HG03558 (cell line): ENCODE results near the gene SOBP.

Experiments used
- ATAC-seq: cut with Tn5 transposase; IDR thresholded peaks from one replicate; pipeline ENCODE4 v1.9.1; 2021; ENCODE audit warnings: moderate number of reproducible peaks; ENCODE audit not compliant: unreplicated experiment; ENCODE audit errors: extremely low read depth

The SOBP gene

DNA sequence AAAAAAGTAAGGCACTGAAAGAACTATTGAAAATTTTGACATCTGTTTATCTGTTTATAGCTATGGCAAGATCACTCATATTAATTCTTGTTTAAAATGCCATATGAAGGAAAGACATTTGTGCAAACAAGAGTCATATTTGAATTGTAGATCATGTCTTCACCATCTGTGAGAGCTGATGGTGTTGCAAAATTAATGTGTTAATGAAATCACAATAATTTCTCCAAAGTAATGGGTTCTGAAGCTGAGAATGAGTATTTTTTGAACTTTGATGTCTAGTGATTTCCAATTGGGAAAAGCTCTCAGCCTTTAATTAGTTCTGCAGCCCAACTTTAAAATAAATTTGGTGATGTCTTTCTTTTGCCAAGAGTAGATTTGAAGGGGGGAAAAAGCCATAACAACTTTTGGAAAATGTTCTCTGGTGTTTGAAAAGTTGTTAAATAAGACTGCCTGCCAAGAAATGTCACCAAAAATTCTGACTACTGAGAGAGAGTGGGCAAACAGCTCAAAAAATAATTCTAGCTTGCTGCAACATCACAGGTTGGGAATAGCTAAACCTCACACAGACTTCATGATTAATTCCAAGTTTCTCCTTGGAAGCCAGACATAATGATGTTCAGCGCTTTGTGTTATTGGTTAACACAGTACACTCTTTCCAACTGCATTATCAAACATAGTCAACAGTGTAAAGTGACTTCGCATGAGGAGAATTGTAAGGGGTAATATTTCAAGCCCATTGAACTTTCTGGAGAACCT lies 142.6 kb downstream of the SOBP start:
- no peak for ATAC-seq

DNA sequence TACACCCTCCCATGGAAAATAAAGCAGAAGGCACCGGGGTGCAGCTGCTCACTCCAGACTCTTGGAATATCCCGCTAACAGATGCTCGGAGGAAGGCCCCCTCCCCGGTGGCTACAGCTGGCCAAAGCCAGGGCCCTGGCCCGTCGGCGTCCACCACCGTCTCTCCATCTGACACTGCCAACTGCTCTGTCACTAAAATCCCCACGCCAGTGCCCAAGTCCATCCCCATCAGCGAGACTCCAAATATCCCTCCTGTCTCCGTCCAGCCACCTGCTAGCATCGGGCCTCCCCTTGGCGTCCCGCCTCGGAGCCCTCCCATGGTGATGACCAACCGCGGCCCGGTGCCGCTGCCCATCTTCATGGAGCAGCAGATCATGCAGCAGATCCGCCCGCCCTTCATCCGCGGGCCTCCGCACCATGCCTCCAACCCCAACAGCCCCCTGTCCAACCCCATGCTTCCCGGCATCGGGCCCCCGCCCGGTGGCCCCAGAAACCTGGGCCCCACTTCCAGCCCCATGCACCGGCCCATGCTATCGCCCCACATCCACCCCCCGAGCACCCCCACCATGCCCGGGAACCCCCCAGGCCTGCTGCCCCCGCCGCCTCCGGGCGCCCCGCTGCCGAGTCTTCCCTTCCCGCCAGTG lies 143.9 kb downstream of the SOBP start:
- ATAC-seq, result no peak

DNA sequence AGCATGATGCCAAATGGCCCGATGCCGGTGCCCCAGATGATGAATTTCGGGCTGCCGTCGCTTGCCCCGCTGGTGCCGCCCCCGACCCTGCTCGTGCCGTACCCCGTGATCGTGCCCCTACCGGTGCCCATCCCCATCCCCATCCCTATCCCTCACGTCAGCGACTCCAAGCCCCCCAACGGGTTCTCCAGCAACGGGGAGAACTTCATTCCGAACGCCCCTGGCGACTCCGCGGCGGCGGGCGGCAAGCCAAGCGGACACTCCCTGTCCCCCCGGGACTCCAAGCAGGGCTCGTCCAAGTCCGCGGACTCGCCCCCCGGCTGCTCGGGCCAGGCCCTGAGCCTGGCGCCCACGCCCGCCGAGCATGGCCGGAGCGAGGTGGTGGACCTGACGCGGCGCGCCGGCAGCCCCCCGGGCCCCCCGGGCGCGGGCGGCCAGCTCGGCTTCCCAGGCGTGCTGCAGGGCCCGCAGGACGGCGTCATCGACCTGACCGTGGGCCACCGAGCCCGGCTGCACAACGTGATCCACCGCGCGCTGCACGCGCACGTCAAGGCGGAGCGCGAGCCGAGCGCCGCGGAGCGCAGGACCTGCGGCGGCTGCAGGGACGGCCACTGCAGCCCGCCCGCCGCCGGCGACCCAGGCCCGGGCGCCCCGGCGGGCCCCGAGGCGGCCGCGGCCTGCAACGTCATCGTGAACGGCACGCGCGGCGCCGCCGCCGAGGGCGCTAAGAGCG lies 144.6 kb downstream of the SOBP start:
- no peak for ATAC-seq

DNA sequence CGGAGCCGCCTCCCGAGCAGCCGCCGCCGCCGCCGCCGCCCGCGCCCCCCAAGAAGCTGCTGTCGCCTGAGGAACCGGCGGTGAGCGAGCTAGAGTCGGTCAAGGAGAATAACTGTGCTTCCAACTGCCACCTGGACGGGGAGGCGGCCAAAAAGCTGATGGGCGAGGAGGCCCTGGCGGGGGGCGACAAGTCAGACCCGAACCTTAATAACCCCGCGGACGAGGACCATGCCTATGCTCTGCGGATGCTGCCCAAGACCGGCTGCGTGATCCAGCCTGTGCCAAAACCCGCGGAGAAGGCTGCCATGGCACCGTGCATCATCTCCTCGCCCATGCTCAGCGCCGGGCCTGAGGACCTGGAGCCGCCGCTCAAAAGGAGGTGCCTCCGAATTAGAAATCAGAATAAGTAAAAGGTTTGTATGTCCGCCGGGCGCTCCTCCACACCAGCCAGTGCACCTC lies 145.2 kb downstream of the SOBP start:
- no peak for ATAC-seq

DNA sequence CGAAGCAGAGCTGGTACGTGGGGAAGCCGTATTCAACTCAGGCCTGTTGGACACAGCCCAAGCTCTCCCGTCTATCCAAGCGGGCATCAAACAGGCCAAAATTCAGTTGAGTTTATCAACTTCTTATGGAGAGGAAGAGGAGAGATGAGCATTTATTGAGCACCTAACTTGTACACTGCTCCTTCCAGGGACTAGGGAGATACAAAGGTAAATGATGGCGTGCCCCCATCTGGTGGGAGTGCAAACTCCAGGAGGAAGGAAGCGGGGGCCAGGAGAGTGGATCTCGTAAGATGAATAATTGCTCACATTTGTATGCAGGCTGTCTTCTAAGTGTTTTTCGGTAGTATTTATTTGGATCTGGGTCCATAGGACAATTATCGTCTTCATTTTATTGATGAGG lies 146.6 kb downstream of the SOBP start:
- no peak for ATAC-seq

DNA sequence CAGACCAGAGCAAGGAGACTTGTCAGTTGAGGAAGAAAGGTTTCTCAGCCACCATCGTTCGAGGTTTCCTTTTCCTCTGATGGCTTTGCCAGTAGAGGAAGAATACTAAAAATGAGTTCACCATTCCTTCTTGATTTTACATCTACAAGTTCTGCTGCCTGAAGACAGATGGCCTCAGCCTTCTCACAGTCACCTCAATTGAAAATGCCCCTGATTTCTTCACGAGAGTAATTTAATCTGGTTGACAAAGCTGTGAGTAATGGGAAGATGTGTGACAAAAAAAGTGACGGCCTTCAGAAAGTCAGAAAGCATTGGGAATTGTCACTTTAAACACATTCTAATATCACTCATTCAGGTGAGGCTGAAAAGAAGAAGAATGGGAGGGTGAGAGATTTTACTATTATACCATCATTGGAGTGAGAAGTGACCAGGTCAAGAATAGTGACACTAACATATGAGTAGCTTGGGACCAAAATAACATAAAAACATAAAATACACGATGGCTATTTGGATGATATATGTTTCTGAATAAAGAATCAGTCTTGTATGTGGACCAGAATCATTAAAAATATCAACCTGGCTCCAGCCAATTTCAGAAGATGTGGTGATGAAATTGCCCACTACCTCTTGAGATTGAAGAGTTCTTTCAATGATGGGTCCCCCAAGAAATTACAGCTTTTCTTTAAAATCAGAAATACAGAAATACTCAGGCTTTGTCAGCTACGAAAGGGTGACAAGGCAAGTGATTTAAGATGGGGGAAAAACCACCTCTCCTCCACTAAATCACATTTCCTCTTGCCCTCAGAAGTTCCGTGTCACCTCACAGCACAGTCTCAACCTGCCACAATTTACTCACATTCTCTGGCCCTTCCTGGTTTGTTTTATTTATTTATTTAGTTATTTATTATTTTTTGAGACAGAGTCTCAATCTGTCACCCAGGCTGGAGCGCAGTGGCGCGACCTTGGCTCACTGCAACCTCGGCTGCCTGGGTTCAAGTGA lies 147.7 kb downstream of the SOBP start:
- ATAC-seq, result no peak

DNA sequence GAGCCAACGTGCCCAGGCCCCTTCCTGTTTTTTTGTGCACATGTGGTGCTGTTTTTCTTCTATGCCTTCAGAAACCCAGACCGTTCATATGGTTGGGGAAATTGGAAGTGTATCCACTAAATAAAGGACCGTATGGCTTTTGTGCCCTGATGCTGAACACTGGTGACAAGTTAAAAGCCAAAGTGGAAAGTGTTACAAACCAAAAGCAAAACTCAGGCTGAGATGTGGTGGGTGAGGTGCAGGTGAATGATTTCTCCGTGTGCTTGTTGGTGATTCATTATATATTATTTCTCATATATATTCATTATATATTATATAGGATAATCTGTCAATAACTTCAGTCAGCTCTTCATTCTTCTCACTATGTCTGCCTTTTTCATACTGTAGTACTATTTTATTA lies 148.6 kb downstream of the SOBP start:
- ATAC-seq, result no peak

DNA sequence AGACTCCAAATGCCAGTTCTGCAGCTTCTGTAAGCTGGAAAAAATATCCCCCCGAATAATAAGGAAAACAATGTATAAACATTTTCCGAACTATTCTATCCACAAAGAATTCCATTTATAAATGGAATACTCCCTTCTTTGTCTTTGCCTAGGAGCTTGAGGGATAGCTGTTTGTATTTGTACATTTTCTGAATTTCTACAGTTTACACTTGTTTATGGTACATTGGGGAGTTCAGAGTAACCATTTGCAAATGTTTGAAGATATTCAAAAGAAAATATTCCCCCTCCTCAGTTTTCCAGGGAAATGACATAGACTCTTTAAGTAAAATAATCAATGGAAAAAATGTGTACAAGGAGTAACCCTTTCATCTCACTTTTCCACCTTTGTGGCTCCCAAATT lies 149.6 kb downstream of the SOBP start:
- no peak for ATAC-seq

DNA sequence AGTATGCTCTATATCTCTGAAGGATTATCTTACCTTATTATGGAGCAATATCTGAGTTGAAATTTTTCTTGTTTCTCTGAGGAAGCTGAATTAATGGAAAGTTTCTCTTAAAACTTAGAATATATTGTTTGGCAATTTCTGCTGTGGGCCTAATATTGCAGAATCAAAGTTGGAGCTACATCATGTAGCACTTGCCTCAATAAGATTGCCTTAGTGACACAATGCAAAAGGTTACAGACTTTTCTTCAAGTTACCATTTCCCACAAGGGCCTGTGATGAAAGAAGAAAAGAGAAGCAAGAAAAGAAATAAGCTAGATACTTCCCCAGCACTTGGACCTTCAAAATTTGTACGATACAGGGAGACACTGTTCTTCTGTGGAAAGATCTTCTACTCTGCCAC lies 151.2 kb downstream of the SOBP start:
- ATAC-seq, result no peak

DNA sequence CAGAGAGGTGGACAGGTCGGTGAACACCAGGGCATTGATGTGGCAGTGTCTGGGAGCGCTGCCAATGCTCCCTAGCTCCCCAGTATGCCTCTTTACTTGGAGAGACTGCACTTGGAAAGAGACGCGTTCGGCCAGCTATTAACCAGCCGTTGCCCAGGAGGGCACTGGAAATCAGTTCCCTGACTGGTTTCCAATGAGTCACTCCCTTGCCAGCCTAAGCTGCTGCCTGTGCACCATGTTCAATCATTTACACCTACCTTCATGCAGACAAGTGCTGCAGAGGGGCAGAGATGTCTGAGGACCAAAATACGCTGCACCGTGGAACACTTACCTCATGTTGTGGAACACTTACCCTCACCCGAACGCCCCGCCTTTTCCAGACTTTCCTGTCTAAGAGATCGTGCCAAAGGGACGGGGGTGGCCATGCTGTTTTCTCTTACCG lies 151.6 kb downstream of the SOBP start:
- no peak for ATAC-seq

DNA sequence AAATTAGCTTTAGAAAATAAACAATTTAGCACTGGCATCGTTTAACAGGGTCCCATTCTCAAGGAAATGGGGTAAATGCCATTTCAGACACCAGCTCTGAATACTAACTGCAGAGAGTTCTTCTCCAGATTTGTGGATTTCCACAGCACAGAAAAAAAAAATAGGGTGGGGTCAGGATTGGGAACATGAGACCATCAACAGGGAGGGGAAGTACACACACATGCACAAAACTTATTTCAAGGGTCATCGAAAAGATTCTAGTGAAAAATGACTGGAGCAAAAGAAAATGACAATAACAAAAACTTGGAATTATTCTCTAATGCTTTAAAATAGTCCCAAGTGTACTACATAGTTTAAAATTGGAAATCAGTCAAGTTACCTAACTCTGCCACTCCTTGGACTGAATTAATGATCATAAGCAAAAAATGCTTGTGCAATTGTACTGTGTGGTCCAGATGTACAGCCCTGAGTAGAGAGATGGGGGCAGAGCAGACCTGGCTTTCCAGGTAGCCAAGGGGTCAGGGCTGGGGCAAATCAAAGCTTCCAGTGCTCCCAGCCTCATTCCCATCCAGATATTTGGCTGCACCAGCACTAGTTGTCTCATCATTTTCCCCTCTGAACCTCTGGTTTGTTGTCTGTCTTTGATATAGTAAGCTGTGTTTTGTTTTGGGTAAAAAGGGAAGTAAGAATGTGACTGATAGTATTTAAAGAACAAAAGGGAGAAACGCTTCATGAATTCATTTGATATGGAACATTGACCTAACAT lies 152.4 kb downstream of the SOBP start:
- no peak for ATAC-seq

DNA sequence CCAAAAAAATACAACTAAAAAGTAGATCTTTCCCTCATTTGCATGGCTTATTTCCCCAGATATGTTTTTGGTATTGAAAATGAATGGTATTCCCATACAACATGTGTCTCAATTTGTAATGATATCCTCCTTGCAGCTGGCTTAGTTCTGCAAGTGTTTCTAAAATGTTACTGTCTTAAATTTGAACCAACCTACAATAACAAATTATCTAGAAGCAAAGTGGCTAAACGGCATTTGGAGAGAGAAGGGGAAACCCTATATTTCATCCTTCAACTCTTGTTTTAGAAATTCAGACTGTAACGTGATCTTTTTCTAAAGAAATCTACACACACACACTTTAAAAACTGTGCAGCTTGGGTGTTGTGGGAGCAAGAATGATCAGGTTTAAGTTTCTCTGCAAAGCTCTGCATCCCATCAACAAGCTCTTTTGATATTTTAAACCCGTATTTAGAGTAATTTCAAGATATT lies 153.0 kb downstream of the SOBP start:
- no peak for ATAC-seq

DNA sequence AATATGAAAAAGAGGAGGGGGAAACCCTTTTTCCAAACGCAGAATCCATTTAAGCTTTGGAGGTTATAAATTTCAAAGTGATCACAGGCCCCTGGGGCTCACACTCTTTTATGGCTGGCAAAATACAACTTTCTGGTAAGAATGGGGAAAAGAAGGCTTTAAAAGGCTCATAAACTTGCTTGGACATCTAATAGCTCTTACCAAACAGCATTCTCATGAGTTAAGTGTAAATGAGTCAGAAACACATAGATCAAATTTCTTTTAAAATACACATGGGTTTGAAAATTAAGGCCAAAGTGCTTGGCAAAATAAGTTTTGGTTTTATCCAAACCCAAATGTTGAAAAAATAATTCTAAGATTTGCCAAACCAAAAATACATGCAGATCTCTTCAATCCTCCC lies 154.6 kb downstream of the SOBP start:
- no peak for ATAC-seq

DNA sequence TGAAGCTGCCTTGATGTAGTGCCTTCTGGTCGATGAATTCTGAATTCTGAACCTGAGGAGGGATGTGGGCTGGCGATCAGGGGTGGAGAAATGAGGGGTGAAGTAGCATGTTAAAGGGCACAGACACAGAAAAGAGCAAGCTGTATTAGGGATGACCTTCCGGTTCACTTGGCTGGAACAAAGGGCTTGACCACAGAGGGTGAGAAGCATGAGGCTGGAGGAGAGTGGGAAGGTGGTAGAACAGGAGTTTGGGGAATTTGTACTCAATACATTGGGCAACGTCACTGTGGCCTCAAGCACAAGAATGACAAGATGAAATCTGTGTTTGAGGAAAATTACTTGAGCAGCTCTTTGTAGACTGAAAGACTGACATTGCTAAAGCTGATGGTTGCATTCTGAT lies 155.8 kb downstream of the SOBP start:
- no peak for ATAC-seq

DNA sequence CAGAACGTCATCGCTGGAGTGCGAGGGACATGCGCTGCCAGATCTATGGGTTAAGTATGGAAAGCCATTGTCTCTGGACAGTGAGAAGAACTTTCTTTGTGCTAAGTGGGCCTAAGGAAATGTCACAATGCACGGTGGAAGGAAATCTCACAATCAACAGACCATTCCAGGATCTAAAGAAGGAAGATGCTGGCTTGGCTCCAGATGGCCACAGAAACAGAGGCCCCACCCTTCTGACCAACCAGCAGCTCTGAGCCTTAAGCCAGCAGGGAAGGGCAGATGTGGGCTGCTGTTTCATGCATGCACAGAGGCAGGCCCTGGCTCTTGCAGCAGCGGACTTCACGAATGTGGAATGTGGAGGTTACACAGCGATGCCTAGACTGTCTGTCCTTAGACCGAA lies 156.3 kb downstream of the SOBP start:
- ATAC-seq, result no peak

DNA sequence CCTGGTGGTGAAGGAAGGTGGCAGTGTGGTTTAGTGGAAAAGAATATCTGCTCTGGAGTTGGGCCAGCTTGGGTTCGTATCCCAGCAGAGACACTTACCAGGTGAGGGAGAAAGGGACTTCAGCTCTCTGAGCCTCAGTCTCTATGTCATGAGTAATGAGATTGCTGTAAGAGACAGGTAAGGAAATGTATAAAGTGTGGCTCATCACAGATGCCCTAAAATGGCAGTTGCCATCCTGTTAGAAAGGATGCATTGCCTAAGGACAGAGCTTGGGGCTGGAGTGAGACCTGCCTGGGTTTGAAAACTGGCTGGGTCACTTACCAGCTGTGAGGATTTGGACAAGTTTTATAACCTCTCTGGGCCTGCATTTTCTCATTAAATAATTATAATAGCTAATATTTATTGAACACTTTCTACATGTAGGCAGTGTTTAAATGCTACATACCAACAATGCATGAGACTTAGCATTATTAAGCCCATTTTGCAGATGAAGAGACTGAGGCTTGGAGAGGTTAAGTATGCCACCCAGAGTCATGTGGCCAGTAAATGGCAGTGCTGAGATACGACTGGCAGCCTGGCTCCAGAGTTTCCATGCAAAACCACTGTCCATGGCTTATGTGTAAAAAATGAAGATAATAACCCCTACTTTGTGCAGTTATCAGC lies 157.0 kb downstream of the SOBP start:
- ATAC-seq, result no peak

DNA sequence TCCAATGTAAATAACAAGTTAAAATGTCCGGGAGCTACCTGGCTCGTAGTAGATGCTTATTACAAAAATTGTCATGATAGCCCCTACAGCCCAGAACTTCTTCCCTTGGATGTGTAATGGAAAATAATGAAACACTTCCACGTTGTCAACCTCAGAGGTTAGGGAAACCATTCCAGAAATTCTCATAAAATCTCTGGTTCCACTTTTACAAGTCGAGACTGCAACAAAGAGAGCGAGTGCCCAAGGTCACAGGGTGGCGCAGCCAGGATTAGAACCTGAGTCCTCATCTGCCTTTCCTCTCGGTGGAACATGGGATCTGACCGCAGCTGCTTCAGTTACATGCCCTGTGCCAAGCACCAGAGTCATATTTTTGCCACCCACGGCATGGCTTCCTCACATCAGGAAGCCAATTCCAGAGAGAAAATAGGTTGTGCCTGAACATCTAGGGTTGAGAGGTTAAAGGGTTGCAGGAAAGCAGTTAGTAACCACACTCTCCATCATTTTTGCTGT lies 157.6 kb downstream of the SOBP start:
- ATAC-seq, result no peak

DNA sequence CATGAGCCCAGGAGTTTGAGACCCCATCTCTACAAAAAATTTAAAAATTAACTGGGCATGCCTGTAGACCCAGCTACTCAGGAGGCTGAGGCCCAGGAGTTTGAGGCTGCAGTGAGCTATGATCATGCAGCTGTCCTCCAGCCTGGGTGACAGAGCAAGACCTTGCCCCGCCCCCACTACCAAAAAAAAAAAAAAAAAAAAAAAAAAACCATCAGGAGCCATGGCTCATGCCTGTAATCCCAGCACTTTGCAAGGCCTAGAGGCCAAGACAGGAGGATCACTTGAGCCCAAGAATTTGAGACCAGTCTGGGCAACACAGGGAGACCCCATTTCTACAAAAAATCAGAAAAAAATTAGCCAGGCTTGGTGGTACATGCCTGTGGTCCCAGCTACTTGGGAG lies 159.1 kb downstream of the SOBP start:
- ATAC-seq, result no peak
